NCI-H345 (cell line): Measurements from ENCODE around the gene CHST11.
A peak's percentile ranks its signal among the peaks of the same experiment; 100 is the strongest.
"Not testable (repeated sequence)": the region's sequence is repeated elsewhere in the genome, so short reads cannot be mapped to it uniquely, and the experiment has no call there.

Source experiments
- DNase-seq: peaks from one replicate; lab custom pipeline; 2025; lab: John Stamatoyannopoulos, UW

Gene CHST11

DNA sequence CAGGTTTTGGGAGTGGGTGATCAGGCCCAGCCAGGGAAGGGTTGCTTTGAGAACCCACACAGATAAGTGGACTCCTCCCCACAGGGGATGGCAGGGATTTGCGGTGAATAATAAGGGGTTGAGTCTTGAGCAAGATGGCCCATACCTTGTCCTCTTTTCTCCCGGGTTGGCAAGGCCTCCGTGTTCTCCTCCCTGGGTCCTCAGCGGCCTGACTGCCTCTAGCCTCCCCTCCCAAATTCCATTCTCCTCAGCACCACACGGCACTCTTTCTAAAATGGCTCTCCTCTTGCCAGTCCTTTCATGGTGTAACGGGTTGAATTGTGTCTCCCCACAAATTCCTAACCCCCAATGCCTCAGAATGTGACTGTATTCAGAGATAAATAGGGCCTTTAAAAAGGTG, 70.0 kb downstream of the CHST11 start:
- no peak for DNase-seq

DNA sequence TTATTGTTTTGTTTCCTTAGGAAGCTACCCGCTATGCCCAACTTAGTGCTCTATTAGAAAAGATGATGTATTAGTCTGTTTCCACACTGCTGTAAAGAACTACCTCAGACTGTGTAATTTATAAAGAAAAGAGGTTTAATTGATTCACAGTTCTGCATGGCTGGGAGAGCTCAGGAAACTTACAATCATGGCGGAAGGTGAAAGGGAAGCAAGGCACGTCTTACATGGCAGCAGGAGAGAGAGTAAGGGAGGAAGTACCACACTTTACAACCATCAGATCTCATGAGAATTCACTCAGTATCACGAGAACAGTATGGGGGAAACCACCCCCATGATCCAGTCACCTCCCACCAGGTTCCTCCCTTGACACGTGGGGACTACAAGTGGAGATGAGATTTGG, 70.9 kb downstream of the CHST11 start:
- not testable (repeated sequence) for DNase-seq

DNA sequence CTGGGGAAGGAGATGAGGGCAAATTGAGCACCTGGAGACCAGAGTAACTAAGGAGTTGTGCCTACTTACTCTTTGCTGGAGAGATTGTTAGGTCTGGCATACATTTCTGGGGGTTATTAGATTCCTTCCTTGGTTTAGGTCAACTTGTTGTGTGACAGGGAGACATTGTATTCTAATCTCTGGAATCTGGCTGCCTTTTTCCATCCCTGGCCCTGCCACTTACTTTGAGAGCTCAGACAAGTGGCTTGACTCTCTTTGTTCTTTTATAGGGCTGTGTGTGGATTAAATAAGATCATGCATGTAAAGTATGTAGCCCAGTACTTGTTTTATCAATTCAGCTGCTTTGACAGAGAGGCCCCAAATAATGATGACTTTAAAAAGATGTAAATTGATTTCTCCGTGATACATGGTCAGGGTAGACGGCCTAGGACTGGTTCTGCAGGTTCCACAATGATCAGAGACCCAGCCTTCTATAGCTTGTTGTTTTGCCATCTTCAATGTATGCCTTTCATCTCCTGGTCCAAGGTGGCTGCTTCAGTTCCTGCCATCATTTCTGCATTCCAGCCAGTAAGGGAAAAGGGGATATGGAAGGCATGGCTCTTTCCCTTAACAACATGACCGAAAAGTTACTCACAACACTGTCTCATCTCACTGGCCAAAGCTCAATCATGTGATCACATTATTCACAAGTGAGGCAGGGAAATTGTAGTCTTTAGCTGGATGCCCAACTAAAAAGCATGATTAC, 72.6 kb downstream of the CHST11 start:
- no peak for DNase-seq

DNA sequence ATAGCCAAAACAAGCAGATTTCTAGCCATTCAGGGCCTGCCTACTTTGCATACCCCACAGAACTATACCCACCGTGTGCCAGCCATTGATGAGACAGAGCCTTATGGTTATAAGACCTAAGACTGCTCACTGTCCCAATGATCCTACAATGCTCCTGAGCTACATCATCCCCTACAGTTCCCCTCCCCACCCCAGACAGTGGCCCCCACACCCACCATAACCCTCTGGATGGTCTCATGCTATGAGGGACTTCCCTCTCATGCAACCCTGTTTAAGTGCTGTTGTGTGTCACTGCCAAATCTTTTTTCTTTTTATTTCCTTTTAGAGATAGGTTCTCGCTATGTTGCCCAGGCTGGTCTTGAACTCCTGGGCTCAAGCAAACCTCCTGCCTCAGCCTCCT, 75.9 kb downstream of the CHST11 start:
- DNase-seq = no peak

DNA sequence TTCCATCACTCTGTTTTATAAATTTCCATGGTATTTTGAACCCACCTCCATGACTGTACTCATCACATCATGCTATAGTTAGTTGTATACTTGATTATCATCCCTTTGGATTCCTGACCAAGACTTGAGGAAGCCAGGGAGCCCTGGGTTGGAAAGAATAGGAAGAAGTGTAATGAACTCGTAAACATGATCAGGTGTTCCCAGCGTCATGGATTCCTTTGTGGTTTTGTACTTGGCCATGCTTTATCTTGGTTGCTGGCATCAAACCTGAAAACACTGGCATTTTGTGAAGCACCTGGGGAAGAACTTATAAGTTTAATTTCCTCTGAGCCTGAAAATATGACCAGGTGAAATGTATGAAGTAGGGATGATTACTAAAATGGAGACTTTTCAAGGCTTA, 76.4 kb downstream of the CHST11 start:
- DNase-seq = no peak

DNA sequence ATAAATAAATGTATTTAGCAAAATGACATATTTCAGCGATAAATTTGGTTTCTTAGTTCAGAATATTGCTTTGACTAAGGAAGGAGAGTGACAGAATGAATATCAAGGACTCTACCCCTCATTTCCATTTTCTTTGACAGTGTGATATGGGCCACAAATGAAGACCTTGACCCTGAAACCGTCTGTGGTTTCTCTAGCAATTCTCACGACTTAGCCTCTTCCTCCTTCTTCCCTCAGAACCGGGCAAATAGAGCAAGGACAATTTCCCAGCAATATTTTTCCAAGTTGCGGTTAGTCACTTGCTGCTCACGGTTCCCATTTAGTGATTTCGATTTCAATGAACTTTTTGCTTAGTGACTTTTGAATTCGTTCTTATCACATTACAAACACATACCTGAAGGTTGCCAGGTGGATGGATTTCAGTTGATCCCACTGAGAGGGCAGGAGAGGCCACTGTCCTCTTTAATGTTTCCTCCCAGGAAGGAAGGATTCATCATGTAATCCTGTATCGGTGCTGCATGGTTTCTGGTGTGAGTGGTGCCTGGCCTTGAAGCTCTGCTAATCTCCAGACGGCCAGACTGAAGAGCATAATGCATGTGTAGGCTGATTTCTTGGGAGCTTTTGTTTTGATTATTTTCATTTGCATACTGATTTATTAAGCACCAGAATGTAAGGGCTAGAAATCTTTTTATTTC, 77.6 kb downstream of the CHST11 start:
- no peak for DNase-seq

DNA sequence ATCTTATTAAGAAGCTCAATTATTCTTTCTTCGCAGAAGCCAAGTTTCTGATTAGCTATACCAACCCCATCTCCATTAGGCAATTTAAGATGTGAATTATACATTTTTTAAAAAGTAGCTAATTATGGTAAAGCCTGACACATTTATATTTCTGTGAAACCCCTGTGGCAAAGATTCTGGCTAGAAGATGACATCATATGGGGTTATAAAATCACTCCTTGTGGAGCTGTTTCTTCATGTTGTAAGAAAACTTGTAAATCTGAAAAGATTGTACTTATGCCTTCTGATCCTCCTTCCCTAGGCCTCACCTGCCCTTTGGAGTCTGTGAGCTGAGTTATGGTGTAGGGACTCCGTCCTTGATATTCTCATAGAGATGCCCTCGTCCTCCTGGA, 78.1 kb downstream of the CHST11 start:
- DNase-seq = no peak

DNA sequence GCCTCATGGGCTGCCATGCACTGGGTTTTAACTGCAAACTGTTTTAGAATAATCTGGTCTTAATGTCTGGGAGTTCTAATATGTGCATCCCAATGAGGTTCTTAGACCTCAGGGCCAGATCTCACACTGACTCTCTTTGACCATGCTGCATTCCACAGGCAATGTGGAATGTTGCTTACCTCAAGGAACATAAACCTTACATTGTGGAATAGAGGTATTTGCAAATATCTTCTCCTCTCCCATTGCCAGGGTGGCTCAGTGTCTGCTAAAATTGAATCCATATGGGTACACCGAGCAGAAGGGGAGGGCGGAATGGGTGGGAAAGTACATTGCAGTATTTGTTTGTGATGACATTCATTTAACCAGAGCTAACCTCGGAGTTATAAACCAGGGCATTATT, 78.6 kb downstream of the CHST11 start:
- DNase-seq = no peak

DNA sequence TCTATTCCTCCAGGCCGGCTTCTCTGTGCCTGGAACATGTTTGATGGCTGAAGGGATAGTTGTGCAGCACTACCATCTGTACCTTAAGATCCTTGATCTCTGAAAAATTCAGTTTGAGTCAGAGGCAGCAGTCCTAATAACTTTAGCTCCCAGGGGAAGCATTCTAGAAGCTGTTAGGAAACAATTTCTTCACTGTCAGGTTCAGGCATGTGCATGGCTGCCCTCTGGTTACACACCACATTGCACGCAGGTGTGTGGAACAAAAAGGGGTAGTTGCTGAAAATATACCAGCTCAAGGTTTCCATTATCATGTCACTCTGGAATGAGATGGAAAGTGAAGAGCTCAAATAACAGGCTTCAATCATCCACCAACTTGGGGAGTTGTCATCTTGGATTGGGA, 80.1 kb downstream of the CHST11 start:
- no peak for DNase-seq

DNA sequence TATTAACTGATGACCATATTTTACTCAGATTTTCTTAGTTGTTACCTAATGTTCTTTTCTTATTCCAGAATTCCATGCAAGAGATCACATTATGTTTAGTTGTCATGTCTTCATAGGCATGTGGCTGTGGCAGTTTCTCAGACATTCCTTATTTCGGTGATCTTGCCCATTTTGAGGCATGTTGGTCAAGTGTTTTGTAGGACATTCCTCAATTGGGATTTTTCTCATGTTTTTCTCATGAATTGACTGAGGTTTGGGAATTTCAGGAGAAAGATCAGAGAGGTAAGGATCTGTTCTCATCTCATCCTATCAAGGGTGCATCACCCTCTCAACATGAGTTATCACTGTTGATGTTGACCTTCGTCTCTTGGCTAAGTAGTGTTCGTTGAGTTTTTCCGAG, 81.3 kb downstream of the CHST11 start:
- DNase-seq = no peak

DNA sequence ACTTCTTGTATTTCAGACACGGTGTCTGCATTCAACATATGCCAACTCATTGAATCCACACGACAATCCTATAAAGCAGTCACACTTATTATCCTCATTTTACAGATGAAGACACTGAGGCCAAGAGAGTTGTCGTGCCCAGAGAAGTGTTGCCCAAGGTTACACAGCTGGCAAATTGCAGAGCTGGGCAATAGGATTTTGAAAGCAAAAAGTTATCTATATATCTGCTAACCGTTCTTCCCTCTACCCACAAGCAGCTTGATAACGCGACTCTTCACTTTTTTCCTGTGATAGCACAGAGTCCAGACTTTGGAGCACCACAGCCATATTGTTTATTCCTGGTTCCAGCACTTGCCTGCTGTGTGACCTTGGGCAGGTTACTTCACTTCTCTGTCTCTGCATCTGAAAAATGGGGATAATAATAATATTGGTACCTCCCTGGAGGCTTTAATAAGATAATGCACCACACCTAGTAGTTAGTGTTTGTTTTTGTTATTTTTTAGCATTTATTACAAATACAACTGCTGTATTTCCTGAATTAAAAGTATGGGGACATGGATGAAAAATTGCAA, 82.2 kb downstream of the CHST11 start:
- no peak for DNase-seq

DNA sequence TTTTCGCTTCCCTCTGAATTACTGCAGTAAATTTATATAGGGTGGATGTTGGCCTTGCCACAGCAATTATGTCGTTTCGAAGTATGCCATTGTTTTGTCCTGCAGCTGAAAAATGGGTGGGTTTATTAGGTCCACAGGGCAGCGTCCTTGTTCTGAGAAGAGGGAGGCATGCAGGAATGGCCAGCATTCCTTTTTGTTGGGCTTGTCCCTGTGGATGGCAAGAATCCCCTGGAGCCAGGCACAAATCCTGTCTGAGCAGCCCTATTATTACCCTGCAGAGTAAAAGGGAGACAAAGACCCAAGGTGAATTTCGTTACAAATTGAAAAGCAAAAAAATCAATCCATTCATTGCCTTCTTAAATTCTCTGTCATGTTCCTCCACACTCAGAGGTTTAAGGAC, 88.1 kb downstream of the CHST11 start:
- no peak for DNase-seq

DNA sequence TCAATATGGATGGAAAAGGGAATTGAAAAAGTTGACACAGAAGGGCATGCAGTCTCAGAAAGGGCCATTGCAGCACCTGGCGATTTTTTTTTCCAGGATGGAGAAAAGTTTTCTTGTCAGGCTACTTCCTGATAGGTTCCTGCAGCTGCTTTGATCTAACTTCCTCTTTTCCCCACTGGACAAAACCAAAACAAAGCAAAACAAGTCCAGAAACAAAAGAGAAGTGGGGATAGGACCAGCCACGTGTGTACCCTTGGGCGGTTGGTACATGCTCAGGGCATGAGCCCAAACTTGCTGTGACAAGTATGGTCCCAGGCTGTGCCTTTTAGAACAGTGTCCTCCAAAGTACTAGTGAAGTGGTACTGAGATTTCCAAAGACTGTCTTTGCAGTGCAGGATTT, 89.8 kb downstream of the CHST11 start:
- DNase-seq = no peak

DNA sequence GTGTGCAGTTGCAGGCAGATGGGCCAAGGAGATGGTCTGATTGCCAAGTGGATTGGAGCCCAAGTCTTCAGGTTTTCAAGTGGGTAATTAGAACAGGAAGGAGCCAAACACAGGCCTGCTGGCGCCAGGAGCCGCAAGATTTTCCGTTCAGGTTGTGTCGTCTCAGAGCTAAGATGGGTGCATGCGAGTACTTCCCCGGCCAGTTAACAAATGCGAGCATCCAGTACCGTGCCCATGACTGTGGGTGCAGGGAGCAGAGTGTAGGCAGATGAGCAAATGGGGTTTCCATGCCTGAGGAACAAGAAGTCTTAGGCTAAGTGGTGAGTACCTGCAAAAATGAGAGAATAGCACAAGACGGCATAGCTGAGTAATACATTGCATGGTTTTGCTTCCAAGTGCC, 90.5 kb downstream of the CHST11 start:
- DNase-seq = no peak

DNA sequence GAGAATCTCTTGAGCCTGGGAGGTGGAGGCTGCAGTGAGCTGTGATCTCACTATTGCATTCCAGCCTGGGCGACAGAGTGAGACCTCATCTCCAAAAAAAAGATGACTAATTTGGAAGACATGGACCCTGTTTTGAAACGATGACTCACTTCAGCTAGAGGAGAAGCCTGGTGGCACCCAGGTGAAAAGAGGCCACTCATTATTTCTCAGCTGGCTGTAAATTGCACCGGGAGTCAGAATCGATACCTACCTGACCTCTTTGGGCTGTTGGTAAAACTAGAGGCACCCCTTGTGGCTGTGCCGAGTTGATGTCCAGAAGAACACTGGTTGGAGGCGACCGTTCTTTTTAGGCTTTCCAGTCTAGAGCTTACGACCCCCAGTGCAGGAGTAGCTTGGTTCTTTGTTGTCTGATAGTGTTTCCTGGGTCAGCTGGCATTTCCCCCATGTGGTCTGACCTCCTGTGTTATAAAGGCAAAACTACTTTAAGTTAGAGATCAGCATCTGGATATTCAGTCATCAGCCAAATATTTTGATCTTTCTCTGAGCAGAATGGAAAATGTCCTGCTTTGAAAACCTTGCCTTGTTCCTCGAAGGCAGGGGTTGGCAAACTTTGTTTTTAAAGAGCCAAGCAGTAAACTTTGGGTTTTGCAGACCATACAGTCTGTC, 93.2 kb downstream of the CHST11 start:
- no peak for DNase-seq

DNA sequence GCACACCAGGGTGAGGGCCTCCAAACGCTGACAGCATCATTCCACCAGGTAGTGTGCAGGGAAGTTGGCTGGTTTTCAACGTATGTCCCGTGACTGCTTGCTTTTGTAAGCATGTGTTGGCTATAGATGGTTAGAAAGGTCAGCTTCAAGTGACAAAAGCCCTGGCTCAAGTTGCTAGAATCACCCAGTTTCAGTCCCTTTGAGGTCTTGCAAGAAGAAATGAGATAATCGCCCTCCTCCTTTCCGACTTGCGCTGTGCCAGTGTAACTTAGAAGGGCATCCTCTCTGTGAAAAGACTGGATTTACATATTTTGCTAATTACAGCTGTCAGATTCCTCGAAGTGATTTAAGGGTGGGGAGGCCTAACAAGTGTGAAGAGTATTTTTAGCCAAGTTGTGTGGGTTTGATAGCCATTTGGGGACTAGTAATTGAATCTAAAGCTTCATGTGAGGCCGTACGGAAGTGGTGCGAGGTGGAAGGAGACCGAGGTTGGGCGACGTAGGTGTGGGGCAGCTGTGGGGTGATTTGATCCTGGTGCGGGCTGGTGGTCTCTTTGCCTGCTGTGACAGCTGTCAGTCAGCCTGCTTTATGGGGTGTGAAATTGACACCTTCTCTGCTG, 94.7 kb downstream of the CHST11 start:
- no peak for DNase-seq

DNA sequence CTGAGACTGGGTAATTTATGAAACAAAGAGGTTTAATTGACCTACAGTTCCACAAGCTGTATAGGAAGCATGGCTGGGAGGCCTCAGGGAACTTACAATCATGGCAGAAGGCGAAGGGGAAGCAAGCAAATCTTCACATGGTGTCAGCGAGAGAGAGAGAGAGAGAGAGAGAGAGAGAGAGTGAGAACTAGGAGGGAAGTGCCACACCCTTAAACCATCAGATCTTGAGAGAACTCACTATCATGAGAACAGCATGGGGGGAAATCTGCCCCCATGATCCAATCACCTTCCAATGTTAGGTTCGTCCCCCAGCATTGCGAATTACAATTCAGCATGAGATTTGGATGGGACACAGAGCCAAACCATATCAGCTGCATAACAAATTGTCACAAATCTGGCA, 96.7 kb downstream of the CHST11 start:
- DNase-seq = no peak

DNA sequence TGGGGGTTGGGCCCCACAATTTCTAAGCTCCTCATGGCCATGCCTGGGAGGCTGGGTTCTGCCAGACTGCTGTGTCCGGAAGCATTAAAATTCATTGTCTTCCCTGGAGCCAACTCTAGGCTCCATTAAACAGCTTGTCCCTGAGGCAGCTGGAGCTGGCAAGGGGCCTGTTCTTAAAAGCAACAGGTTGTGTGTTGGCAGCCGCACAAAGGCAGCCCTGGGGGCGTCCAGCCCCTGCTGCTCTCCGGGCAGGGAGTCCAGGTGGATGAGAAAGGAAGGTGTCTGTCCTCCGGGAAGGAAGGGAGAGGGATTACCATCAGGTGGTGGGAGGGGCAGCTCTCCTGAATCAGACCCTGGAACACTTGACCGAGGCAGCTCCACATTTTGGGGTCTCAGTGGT, 98.9 kb downstream of the CHST11 start:
- peak; percentile 94 for DNase-seq

DNA sequence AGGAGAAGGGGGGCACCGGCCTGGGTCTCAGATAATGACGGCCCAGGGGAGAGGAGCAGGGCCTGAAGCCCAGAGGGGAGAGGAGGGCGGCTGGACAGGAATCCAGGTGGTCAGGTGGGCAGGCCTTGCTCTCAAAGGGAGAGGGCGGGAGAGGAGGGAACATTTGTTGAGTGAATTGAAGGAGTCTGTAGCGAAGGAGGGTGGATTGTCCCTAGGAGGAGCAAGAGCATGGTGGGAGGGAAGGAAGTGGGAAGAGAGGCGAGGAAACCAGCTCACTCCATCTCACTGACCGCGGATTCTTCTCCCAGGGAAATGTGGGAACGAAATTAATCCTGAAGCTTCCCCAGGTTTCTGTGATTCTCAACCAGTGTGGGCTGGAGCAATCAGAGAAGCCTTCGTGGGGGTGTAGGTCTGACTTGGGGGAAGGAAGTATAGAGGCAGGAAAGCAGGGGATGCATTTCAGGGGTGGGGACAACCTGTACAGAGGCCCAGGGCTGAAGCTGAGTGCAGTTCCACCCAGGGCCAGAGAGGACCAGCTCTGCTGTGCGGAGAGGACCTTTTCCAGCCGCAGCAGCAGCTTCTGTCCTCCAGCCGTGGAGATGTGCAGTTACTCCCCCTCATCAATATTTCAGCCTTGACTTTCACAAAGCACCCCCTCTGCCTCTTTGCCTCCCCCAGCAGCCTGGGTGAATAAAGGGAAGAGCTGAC, 100.9 kb downstream of the CHST11 start:
- no peak for DNase-seq

DNA sequence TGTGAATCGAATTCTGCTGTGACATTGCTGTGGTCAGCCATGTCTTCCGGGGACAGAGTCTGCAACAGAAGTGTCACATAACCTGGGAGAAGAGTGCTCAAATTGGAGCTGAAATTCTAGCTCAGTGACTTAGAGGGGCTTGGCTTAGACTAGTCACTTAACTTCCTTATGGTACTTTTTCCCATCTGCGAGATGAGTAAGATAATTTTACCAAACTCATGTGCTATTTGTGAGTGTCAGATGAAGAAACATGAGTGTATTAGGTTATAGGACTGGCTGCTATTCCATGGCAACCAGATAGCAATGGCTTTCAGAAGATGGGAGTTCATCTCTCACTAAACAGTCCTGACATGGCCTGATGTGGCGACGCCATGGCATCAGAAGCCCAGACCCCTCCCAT, 104.1 kb downstream of the CHST11 start:
- DNase-seq = no peak

DNA sequence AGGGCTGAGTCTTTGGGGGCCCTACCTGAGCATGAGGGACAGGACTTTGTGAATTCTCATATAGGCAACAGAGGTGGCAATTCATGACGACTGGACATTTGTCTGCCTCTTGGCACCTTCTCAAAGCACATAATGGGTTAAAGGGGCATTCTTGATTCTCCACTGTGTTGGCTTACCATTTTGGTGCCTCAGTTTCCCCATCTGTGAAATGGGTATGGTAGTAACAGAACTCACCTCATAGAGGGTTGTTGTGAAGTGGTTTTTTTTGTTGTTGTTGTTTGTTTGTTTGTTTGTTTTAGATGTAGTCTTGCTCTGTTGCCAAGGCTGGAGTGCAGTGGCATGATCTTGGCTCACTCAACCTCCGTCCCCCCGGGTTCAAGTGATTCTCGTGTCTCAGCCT, 106.0 kb downstream of the CHST11 start:
- DNase-seq = no peak

DNA sequence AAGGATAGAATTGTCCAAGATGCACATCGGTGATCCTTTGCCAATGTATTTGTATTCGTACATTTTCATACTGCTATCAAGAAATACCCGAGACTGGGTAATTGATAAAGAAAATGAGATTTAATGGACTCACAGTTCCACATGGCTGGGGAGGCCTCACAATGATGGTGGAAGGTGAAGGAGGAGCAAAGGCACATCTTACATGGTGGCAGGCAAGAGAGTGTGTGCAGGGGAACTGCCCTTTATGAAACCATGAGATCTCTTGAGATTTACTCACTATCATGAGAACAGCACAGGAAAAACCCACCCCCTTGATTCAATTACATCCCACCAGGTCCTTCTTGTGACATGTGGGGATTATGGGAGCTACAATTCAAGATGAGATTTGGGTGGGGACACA, 107.9 kb downstream of the CHST11 start:
- DNase-seq = not testable (repeated sequence)
